Measurements from ENCODE around the gene EAF1.

Gene EAF1

DNA sequence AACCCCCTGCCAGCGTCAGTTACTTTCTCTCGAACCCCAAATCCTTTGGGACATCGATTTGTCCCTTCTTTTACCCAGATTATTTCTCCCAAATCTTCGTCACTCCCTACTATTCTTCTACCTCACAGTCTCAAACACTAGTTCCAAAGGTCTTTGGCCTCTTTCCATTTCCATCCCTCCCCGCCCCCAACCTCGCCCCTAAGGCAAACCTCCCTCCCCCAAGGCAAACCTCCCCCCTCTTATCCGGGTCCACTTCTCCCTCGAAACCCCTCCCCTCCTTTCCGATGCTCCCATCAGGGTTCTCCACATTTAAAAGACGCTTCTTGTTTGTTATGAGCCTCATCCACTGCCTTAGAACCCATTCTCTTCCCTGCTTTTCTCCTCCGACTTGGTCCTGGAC, 583 bp downstream of the EAF1 start:
- peak overlapping the region; percentile 94 for H3K4me3 ChIP-seq (ENCODE audit: low read length)
- H2AFZ ChIP-seq (ENCODE audit: low read depth, low read length): no peak overlapping the region
- H3K36me3 ChIP-seq (ENCODE audit: insufficient read depth, low read length): peaks cover 43% of the 10 kb centered on the region
- H3K27me3 ChIP-seq (ENCODE audit: insufficient read depth, low read length): no peaks in the 10 kb centered on the region
- no peaks in the 10 kb centered on the region for H3K9me3 ChIP-seq (ENCODE audit: low read length)
- H3K4me1 ChIP-seq (ENCODE audit: insufficient read depth, low read length): peaks cover 15% of the 10 kb centered on the region

- Histone ChIP-seq H3K36me3 (ENCODE audit: insufficient read depth, low read length) (peaks cover 44% of the 10 kb centered on the region), H2AFZ (ENCODE audit: low read depth, low read length) (no peak overlapping the region), H3K4me3 (ENCODE audit: low read length) (peak overlapping the region; percentile 94), H3K9me3 (ENCODE audit: low read length) (no peaks in the 10 kb centered on the region), H3K27me3 (ENCODE audit: insufficient read depth, low read length) (no peaks in the 10 kb centered on the region), H3K4me1 (ENCODE audit: insufficient read depth, low read length) (peaks cover 15% of the 10 kb centered on the region)
Measured at GRCh38 chr3:15428539-15428938, 1.1 kb downstream of the EAF1 start.

GRCh38 chr3:15429080-15429479, 1.7 kb downstream of the EAF1 start:
- H3K9me3 ChIP-seq (ENCODE audit: low read length): no peaks in the 10 kb centered on the region
- no peaks in the 10 kb centered on the region for H3K27me3 ChIP-seq (ENCODE audit: insufficient read depth, low read length)
- no peak overlapping the region for H2AFZ ChIP-seq (ENCODE audit: low read depth, low read length)
- H3K4me1 ChIP-seq (ENCODE audit: insufficient read depth, low read length): peaks cover 15% of the 10 kb centered on the region
- H3K36me3 ChIP-seq (ENCODE audit: insufficient read depth, low read length): peaks cover 44% of the 10 kb centered on the region
- H3K4me3 ChIP-seq (ENCODE audit: low read length): peak overlapping the region; percentile 94

GRCh38 chr3:15430624-15431023, 3.2 kb downstream of the EAF1 start:
- no peaks in the 10 kb centered on the region for H3K9me3 ChIP-seq (ENCODE audit: low read length)
- no peaks in the 10 kb centered on the region for H3K27me3 ChIP-seq (ENCODE audit: insufficient read depth, low read length)
- H2AFZ ChIP-seq (ENCODE audit: low read depth, low read length): no peak overlapping the region
- H3K36me3 ChIP-seq (ENCODE audit: insufficient read depth, low read length): peaks cover 46% of the 10 kb centered on the region
- no peak overlapping the region for H3K4me3 ChIP-seq (ENCODE audit: low read length)
- peaks cover 15% of the 10 kb centered on the region for H3K4me1 ChIP-seq (ENCODE audit: insufficient read depth, low read length)

- Histone ChIP-seq H3K4me3 (ENCODE audit: low read length) (no peak overlapping the region), H3K9me3 (ENCODE audit: low read length) (no peaks in the 10 kb centered on the region), H3K36me3 (ENCODE audit: insufficient read depth, low read length) (peaks cover 50% of the 10 kb centered on the region), H3K27me3 (ENCODE audit: insufficient read depth, low read length) (no peaks in the 10 kb centered on the region), H3K4me1 (ENCODE audit: insufficient read depth, low read length) (peaks cover 12% of the 10 kb centered on the region), H2AFZ (ENCODE audit: low read depth, low read length) (no peak overlapping the region)
Measured at GRCh38 chr3:15431256-15431837, 3.9 kb downstream of the EAF1 start.

DNA sequence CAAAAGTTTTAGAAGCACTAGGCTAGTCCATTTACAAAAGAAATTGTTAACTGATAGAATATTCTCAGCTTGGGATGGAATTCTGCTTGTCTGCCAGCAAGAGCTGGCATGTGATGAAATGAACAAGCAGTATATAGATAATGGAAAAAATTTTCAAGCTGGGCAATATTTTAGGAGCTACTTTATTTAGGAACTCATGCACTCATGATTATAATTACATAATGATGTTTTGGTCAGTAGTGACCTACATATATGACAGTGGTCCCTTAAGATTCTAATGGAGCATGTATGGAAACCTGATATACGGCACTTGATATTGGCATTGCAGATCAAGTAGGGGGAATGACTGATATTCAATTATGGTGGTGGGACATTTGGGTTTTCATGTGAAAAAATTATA, 6.1 kb downstream of the EAF1 start:
- Histone ChIP-seq H3K36me3 (ENCODE audit: insufficient read depth, low read length) (peaks cover 65% of the 10 kb centered on the region), H3K27me3 (ENCODE audit: insufficient read depth, low read length) (no peaks in the 10 kb centered on the region), H3K9me3 (ENCODE audit: low read length) (no peaks in the 10 kb centered on the region), H2AFZ (ENCODE audit: low read depth, low read length) (no peak overlapping the region), H3K4me1 (ENCODE audit: insufficient read depth, low read length) (peaks cover 3% of the 10 kb centered on the region), H3K4me3 (ENCODE audit: low read length) (no peak overlapping the region)

DNA sequence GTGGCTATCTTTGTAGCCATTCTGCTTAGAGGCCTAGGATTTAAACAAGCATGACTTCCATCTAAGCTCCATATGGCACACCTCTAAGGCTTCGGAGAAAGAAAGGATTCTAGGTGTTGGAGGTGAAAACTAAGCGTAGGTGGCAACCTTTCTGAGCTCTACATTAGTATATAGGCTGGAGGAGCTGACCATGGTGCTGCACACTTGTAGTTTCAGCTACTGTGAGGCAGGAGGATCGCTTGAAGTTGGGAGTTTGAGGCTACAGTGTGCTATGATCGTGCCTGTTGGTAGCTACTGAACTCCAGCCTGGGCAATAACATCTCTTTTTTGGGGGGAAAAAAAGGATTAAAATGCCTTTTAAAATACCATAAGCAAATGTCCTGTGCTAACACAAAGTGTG, 7.4 kb downstream of the EAF1 start:
- Histone ChIP-seq H3K4me1 (ENCODE audit: insufficient read depth, low read length) (no peaks in the 10 kb centered on the region), H2AFZ (ENCODE audit: low read depth, low read length) (no peak overlapping the region), H3K27me3 (ENCODE audit: insufficient read depth, low read length) (no peaks in the 10 kb centered on the region), H3K4me3 (ENCODE audit: low read length) (no peak overlapping the region), H3K36me3 (ENCODE audit: insufficient read depth, low read length) (peaks cover 77% of the 10 kb centered on the region), H3K9me3 (ENCODE audit: low read length) (no peaks in the 10 kb centered on the region)

DNA sequence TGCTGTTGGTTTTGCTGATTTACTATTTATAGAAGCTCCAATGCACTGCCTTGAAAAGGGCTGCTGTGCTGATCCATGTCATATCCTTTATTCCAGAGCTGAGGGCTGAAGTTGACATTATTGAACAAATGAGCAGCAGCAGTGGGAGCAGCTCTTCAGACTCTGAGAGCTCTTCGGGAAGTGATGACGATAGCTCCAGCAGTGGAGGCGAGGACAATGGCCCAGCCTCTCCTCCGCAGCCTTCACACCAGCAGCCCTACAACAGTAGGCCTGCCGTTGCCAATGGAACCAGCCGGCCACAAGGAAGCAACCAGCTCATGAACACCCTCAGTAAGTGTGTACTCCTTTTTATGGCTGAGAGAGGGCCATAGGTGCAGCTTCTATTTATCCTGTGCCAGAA, 8.8 kb downstream of the EAF1 start:
- H3K27me3 ChIP-seq (ENCODE audit: insufficient read depth, low read length): no peaks in the 10 kb centered on the region
- no peak overlapping the region for H2AFZ ChIP-seq (ENCODE audit: low read depth, low read length)
- no peak overlapping the region for H3K4me3 ChIP-seq (ENCODE audit: low read length)
- peaks cover 88% of the 10 kb centered on the region for H3K36me3 ChIP-seq (ENCODE audit: insufficient read depth, low read length)
- no peaks in the 10 kb centered on the region for H3K9me3 ChIP-seq (ENCODE audit: low read length)
- no peaks in the 10 kb centered on the region for H3K4me1 ChIP-seq (ENCODE audit: insufficient read depth, low read length)

DNA sequence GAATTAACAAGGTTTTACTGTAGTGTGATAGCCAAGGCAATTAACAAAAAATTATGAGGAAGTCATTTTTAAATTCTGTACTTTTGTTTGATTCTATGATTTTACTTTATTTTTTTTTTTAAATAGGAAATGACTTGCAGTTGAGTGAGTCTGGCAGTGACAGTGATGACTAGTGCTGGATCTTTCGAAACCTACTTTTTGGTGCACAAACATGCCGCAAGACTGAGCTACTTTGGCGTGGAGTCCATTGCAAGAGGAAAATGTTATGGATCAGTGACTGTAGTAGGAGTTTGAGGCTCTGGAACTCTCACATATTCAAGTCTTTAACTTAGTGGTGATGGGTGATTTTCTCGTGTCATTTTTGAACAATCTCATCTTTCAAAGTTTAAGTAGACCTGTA, 11.6 kb downstream of the EAF1 start:
- peaks cover 7% of the 10 kb centered on the region for H3K4me1 ChIP-seq (ENCODE audit: insufficient read depth, low read length)
- no peaks in the 10 kb centered on the region for H3K27me3 ChIP-seq (ENCODE audit: insufficient read depth, low read length)
- H3K36me3 ChIP-seq (ENCODE audit: insufficient read depth, low read length): peaks cover 71% of the 10 kb centered on the region
- H3K9me3 ChIP-seq (ENCODE audit: low read length): no peaks in the 10 kb centered on the region
- H3K4me3 ChIP-seq (ENCODE audit: low read length): no peak overlapping the region
- no peak overlapping the region for H2AFZ ChIP-seq (ENCODE audit: low read depth, low read length)

- Histone ChIP-seq H3K27me3 (ENCODE audit: insufficient read depth, low read length) (no peaks in the 10 kb centered on the region), H3K4me1 (ENCODE audit: insufficient read depth, low read length) (peaks cover 9% of the 10 kb centered on the region), H3K4me3 (ENCODE audit: low read length) (no peak overlapping the region), H2AFZ (ENCODE audit: low read depth, low read length) (no peak overlapping the region), H3K36me3 (ENCODE audit: insufficient read depth, low read length) (peaks cover 66% of the 10 kb centered on the region), H3K9me3 (ENCODE audit: low read length) (no peaks in the 10 kb centered on the region)
Measured at GRCh38 chr3:15439476-15439875, 12.1 kb downstream of the EAF1 start.

DNA sequence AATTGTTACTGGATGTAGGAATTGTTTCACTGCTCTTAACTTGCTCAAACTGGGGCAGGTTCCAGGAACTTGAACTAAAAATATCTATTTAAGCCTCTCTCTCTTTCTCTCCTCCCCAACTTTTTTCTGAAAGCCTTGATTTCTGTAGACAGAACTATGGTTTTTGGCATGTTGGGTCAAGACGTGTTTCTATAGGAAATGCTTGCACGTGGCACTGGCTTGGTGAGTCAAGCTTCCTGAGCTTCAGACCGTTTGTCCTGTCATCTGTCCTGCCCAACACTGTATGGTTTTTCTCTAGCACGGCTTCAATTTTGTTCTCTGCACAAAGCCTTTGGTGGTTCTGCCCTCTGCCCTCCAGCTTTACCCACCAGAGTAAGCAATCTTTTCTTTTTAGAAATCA, 13.5 kb downstream of the EAF1 start:
- peaks cover 52% of the 10 kb centered on the region for H3K36me3 ChIP-seq (ENCODE audit: insufficient read depth, low read length)
- peaks cover 9% of the 10 kb centered on the region for H3K4me1 ChIP-seq (ENCODE audit: insufficient read depth, low read length)
- H3K4me3 ChIP-seq (ENCODE audit: low read length): no peak overlapping the region
- no peaks in the 10 kb centered on the region for H3K27me3 ChIP-seq (ENCODE audit: insufficient read depth, low read length)
- H2AFZ ChIP-seq (ENCODE audit: low read depth, low read length): no peak overlapping the region
- H3K9me3 ChIP-seq (ENCODE audit: low read length): no peaks in the 10 kb centered on the region

DNA sequence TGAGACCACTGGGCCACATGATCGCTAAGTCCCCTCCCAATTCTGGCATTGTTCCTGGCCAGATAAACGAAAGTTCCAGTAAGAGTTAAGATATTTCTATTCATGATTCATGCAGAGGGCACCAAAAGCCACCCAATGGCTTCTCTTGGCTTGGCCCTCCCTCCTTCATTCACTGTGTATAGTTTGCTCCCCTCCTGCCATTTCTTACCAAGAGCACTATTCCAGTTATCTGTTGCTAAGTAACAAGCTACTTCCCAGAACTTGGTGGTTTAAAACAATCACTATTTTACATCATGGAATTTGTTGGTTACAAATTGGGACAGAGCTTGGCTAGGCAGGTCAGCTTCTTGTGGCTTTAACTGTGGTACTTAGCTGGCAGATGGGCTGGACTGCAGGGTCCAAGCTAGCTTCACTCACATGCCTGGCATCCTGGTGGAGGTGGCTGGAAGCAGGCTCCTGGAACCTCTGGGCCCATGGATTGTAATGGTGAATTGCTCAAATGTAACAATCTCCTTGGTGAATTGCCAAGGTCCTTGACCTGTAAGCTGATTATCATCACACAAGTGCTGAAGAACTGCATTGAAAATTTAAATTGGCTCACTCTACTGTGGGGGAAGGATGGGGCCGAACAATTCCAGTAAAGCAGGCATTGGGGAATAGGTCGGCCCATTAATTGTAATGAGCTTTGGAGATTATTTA, 16.6 kb downstream of the EAF1 start:
- H3K4me1 ChIP-seq (ENCODE audit: insufficient read depth, low read length): peaks cover 9% of the 10 kb centered on the region

GRCh38 chr3:15449489-15450224, 22.3 kb downstream of the EAF1 start:
- Histone ChIP-seq H3K36me3 (ENCODE audit: insufficient read depth, low read length) (no peaks in the 10 kb centered on the region), H3K27me3 (ENCODE audit: insufficient read depth, low read length) (no peaks in the 10 kb centered on the region), H3K4me1 (ENCODE audit: insufficient read depth, low read length) (no peaks in the 10 kb centered on the region), H2AFZ (ENCODE audit: low read depth, low read length) (no peak overlapping the region), H3K9me3 (ENCODE audit: low read length) (no peaks in the 10 kb centered on the region), H3K4me3 (ENCODE audit: low read length) (no peak overlapping the region)

More for the DNA sequence above, 16.6 kb downstream of the EAF1 start:
- no peaks in the 10 kb centered on the region for H3K27me3 ChIP-seq (ENCODE audit: insufficient read depth, low read length)
- H3K36me3 ChIP-seq (ENCODE audit: insufficient read depth, low read length): peaks cover 28% of the 10 kb centered on the region
- H3K9me3 ChIP-seq (ENCODE audit: low read length): no peaks in the 10 kb centered on the region
- no peak overlapping the region for H2AFZ ChIP-seq (ENCODE audit: low read depth, low read length)
- no peak overlapping the region for H3K4me3 ChIP-seq (ENCODE audit: low read length)

Data from neuron (in vitro differentiated cells).